DLD1 (cell line): ENCODE measurements around the gene TRIM29.
"Not testable (repeated sequence)": the region's sequence is repeated elsewhere in the genome, so short reads cannot be mapped to it uniquely, and the experiment has no call there.

Experiments
- in situ Hi-C: cut with HindIII; loops from 2 replicates; pipeline ENCODE4 v1.10.0; 2017; ENCODE audit warnings: low sequenced_read_pairs

TRIM29 gene, protein sequence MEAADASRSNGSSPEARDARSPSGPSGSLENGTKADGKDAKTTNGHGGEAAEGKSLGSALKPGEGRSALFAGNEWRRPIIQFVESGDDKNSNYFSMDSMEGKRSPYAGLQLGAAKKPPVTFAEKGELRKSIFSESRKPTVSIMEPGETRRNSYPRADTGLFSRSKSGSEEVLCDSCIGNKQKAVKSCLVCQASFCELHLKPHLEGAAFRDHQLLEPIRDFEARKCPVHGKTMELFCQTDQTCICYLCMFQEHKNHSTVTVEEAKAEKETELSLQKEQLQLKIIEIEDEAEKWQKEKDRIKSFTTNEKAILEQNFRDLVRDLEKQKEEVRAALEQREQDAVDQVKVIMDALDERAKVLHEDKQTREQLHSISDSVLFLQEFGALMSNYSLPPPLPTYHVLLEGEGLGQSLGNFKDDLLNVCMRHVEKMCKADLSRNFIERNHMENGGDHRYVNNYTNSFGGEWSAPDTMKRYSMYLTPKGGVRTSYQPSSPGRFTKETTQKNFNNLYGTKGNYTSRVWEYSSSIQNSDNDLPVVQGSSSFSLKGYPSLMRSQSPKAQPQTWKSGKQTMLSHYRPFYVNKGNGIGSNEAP

GRCh38 chr11:120137611-120138521 is at the start of gene TRIM29:
Gene TRIM29 (minus strand): TSS chr11:120138113. CDS start chr11:120138031, 82 bp downstream.
- in situ Hi-C loops: no loop called here

DNA sequence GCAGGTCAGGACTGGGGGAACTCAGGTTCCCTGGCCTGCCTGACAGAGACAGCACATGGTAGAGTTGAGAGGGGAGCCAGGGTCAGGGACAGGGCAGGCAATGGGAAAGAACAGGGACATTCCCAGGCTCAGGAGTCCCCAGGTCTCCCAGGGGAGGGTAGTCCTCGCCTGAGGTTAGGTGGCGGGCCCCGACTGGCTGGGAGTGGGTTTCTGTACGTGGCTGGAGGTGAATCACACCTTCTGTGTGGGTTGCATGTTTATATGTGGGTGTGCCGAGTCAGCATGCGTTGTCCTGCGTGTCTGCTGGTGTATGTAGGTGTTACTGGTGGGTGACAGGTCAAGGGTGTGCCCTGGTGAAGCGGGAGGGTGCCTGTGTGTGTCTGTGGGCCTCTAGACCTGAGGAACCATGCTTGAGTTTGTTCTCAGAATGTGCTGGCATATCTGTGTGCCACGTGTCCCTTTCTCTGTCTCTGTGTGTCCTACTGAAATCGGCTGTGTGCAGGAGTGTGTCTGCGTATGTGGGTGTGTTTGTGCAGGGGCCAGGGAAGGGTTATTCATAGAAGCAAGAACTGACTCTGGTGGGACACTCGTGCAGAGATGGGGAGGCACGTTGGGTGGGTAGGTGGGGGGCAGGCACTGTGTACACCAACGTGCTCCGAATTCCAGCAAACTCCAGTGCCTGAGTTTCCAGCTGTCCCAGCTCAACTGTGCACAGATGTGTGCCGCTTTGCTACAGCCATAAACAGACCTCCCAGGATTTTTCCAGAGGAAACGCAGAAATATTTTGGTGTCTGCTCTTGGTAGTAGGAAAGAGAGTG is 49.1 kb upstream of the TRIM29 start:
- in situ Hi-C loops: no loop called here

DNA sequence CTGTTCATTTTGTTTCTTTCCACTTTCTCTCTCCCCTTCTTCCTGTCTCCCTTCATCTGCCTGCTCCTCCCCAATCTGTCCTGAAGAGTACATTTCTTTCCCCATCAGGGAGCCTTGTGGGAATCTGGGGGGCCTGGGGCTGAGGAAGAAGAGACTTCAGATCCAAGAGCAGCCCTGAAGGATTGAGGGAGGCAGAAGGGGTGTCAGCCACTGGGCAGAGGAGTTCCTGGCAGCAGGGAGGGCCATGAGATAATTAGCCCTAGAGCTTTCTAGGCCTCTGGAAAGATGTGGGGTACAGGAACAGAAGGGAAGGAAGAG is 48.5 kb upstream of the TRIM29 start:
- in situ Hi-C loops: no loop called here

DNA sequence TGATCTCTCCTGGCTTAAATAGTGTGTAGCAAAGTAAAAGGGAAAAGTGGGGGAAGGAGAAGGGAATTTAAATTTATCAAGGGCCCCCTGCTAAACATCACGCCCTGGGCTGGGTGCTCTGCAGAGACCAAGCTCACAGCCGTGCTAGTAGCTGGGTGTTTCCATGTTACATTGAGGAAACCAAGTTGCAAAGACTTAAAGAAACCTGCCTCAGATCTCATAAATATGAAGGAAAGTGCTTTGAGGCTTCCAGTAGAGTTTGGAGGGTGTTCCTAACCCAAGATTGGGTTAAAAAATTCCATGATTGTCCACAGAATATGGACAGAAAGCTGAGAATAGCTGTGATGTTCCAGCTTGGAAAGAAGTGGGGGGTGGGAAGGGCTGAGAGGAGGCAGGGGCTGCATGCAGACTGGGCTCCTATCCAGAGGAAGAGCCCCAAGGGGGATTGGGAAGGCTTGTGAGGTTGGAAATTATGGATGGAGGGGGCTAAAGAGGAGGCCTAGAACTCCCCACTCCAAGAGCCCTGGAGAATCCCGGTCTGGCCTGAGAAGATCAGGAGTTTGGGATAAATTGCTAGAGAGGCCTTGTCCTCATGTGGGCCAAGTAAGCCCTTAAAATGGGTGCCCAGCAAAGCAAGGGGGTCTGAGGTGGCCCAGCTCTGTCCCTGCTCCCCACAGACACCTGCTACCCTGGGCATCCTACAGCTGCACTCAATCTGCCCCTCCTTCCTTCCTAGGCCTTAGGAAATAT is 48.0 kb upstream of the TRIM29 start:
- in situ Hi-C loops: no loop called here

- in situ Hi-C loops: no loop called here
Observed at GRCh38 chr11:120184946-120185705, 47.2 kb upstream of the TRIM29 start.

DNA sequence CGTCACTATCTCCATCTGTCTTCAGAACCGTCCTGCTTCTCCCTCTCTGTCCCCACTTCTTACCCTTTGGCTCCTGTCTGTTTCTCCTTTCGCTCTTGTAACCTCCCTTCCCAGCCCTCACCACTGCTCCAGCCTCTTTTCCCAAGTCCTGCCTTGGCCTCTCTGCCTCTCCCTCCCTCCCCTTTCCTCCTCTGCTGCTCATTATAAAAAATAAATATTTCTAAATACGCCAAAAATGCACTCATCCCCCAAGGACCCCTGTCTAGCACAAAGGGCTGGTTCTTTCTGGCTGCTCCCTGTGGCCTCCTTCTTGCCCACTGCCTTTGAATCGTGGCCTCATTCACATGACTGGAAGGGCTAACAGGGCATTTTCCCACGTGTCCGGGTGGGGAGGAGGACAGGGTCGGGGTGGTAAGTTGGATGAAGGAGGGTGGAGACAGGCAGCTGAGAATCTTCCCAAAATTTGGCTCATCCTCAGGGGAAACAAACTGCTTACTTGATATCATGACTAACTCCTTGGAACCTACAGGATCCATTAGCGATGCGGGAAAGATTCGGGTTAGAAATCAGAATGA is 46.5 kb upstream of the TRIM29 start:
- in situ Hi-C loops: no loop called here

- in situ Hi-C loops: no loop called here
Observed at GRCh38 chr11:120183701-120184141, 45.8 kb upstream of the TRIM29 start.

- in situ Hi-C loops: no loop called here
Observed at GRCh38 chr11:120182790-120183491, 45.0 kb upstream of the TRIM29 start.

GRCh38 chr11:120182372-120182771 is 44.5 kb upstream of the TRIM29 start:
- in situ Hi-C loops: no loop called here

DNA sequence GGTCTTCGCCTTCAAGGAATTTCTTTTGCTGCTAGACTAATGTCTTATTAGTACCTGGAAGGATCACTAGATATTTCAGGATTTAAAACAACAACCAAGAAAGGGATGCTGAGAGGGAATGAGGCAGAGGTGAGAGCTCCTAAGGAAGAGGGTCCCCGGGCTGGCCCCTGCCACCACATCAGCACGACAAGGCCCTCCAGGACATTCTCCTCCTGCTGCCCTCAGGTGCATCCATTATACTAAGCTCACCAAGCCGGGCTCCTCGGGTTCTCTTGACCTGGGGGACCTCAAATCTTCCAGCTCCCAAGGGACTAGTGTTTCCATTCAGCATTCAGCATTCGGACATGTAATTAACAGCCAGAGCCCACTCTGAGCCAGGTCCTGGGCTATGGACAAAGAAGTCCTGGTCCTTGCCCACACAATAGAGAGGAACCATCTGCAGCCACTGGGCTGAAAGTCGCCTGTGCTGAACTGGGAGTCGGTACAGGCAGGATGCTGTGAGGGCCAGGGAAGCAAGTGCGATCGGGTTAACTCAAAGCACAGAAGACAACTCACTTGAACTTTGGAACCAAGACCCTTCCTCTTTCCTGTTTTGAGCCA is 43.6 kb upstream of the TRIM29 start:
- in situ Hi-C loops: no loop called here

DNA sequence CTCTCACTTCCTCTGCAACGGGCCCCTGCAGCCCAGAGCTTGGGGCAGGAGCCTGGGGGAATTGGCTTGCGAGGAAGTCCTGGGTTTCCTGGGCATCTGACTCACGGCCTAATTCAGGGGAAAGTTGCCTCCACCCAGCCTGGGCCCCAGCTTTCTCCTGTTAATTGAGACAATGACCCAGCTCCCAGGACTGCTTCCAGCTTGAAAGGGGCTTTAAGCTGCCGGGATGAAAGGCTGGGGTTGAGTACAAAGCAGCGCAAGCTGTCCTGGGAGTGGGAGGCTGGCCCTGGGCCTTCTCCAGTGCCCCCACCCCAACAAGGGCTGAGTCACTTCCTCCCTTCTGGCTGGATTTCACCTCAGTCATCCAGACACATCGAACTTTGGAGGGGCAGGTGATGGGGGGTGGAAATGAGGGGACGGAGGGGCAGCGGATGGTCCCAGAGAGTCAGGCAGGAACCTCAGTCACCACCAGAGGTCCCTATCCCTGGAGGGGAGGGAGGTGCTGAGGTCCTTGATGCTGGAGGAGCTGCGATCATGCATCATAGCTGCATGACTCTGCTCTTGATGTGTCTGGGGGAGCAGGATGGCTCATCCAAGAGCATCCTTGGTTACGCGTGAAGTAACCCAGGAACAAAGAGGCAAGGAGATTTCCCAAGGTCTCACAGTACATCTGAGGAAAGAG is 42.8 kb upstream of the TRIM29 start:
- in situ Hi-C loops: no loop called here

DNA sequence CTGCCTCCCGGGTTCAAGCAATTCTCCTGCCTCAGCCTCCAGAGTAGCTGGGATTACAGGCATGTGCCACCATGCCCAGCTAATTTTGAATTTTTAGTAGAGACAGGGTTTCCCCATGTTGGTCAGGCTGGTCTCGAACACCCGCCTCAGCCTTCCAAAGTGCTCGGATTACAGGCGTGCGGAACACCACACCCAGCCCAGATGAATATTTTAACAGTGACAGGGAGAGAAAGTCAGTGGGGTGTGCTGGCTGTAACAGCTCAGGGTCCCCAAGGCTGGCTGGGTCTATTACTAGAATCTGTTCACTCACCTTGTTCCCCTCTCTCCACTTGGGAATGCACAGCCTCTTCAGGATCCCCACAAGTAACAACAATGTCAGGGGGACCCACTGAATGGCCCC is 42.1 kb upstream of the TRIM29 start:
- in situ Hi-C loops: not testable (repeated sequence)

DNA sequence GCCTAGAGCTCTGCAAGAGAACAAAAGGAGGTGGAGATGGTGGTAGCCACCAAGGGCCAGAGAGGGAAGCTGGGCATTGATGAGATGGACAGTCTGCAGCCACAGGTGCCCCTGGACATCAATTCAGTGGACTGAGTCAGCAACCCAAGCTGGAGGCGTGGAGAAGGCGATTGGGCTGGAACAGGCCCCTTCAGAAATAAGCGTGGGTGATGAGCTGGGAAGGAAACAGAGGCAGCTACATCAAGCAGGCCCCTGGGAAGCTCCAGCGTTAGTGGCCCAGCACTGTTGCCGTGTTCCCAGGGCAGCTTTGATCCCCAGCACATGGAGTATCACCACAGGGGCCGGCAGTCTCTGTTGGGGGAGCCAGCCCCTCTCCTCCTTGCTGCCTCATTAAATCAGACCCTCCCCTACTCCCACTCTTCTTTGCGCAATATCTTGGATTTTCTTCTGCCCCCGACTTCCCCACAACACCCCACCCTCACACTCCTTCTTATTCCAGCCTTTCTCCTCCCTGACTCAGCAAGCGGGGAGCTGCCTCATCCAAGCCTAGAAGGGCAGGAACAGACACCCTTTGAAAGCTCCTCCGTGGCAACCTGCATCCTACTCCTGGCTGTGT is 41.3 kb upstream of the TRIM29 start:
- in situ Hi-C loops: no loop called here

GRCh38 chr11:120178561-120179056 is 40.7 kb upstream of the TRIM29 start:
- in situ Hi-C loops: no loop called here

GRCh38 chr11:120174866-120175265 is 37.0 kb upstream of the TRIM29 start:
- in situ Hi-C loops: no loop called here

DNA sequence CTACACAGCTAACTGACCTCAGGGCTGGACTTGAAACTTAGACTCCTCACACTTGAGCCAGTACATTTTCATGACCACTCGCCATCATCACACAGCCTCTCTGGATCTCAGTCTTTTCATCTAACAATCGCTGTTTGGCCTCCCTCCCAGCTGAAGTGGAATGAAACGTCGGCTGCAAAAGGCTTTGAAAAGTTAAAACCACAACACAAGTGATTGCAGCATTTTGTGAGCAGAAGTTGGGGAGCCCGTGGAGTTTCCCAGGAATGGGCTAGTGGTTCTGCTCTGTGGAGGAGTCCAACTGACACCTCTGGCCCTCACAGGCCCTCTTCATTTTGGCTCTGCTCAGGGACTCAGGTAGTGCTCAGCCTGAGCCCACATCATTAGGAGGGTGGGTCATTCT is 35.9 kb upstream of the TRIM29 start:
- in situ Hi-C loops: no loop called here
